ENCODE results near the gene WFDC2.

DNA sequence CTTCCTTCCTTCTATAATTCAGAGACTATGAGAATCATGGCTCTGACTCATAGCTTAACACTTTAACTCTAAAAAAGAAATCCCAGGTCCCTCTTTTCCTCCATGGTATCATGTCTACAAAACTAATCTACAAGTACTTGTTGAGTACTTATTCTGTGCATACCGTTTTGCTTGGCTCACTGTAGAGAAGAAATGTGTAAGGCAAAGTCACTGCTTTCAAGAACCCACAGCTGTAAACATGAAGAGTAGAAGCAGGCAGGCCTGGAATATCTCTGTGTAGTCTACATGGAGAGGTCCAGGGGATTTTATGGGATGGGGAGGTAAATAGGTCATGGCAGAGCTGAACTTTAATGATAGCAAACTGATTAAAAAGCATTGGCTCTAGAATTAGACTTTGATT, 32.0 kb downstream of the WFDC2 start:
- TF ChIP-seq, protein P1, sequence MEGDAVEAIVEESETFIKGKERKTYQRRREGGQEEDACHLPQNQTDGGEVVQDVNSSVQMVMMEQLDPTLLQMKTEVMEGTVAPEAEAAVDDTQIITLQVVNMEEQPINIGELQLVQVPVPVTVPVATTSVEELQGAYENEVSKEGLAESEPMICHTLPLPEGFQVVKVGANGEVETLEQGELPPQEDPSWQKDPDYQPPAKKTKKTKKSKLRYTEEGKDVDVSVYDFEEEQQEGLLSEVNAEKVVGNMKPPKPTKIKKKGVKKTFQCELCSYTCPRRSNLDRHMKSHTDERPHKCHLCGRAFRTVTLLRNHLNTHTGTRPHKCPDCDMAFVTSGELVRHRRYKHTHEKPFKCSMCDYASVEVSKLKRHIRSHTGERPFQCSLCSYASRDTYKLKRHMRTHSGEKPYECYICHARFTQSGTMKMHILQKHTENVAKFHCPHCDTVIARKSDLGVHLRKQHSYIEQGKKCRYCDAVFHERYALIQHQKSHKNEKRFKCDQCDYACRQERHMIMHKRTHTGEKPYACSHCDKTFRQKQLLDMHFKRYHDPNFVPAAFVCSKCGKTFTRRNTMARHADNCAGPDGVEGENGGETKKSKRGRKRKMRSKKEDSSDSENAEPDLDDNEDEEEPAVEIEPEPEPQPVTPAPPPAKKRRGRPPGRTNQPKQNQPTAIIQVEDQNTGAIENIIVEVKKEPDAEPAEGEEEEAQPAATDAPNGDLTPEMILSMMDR (IDR thresholded peaks at IDR 0.05; ENCODE audit: low read depth, low read length, poor library complexity, severe bottlenecking), result no peak
- TF ChIP-seq EZH2phosphoT487 (IDR thresholded peaks at IDR 0.05; ENCODE audit: borderline replicate concordance, low read length), result no peak
